HS-27A (cell line): ENCODE results near the gene ANKRD34A.

Source experiments
- DNase-seq: peaks from one replicate; pipeline ENCODE4 v3.0.0-alpha.2; 2012; ENCODE audit warnings: low read depth, missing footprints

Gene ANKRD34A

GRCh38 chr1:145990249-145990855 lies 26.0 kb upstream of the ANKRD34A start:
- no peak for DNase-seq

DNA sequence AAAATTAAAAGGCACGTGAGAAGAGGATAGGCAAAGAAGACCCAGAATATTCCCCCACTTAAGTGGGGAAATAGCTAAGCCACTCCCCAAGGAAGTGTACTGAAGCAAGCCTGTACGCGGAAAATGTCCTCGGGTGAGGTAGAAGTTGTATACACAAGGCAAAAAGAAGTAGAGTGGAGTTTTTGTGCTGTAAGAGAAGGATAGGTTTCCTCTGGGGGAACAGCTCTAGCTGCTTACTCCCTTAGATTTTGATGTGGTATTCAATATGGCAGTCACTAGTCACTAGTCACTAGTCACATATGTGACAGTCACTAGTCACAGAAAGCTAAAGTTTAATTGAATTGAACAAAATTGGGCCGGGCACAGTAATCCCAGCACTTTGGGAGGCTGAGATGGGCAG lies 24.4 kb upstream of the ANKRD34A start:
- DNase-seq = no peak

DNA sequence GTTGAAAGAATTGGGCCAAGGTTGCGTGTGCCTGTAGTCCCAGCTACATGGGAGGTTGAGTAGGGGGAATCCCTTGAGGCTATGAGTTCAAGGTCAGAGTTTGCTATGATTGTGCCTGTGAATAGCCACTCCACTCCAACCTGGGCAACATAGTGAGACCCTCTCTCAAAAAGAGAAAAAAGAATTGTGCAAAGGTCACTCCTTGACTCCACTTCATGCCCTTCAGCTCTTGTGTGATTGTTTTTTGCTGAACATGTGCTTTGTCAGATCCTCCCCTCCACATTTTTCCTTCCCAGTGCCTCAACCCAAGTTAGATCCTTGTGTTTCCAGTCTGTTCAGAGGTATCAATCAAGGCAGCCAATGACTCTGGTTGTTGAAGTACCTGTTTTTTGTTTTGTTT lies 23.6 kb upstream of the ANKRD34A start:
- no peak for DNase-seq

DNA sequence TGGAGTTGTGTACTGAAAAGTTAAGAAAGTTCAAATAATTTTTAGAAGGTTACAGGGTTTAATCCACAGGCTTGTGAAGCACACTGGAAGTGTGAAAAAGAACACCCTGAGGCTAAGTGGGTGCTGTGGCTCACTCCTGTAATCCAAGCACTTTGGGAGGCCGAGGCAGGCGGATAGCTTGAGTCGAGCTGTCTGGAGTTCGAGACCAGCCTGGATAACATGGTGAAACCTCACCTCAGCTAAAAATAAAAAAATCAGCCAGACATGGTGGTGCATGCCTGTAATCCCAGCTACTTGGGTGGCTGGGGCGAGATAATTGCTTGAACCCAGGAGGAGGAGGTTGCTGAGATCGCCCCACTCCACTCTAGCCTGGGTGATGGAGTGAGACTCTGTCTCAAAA lies 22.2 kb upstream of the ANKRD34A start:
- no peak for DNase-seq

GRCh38 chr1:145985502-145986439 lies 21.4 kb upstream of the ANKRD34A start:
- DNase-seq = no peak

GRCh38 chr1:145985129-145985501 lies 20.7 kb upstream of the ANKRD34A start:
- no peak for DNase-seq

DNA sequence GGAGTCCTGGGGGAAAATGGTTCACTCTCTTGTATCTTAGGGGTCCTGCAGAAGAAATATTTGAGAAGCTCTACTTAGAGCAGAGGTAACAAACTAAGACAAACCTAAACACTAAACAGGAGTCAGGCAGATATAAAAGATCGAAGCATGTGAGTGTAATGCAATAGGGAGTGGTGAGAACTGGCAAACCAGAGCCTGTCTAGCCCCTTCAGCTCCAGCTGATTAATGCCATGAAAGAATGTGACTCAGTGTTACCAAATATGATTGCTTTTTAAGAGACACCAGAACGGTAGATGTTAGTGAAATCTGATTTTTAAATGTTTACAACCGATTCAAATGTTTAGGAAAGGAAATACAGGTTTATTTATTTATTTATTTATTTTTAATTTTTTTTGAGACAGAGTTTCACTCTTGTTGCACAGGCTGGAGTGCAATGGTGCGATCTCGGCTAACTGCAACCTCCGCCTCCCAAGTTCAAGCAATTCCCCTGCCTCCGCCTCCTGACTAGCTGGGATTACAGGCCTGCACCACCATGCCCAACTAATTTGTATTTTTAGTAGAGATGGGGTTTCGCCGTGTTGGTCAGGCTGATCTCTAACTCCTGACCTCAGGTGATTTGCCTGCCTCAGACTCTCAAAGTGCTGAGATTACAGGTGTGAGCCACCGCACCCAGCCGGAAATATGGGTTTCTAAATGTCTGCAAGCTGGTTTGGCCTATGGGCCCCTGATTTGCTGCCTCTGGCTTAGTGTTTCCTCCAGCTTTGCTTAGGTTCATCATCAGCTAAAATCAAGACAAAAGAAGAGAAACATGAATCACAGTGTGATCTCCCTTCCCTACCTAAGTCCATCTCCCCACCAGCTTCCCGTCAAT lies 19.8 kb upstream of the ANKRD34A start:
- DNase-seq = no peak

GRCh38 chr1:145983206-145983675 lies 18.9 kb upstream of the ANKRD34A start:
- DNase-seq = no peak

DNA sequence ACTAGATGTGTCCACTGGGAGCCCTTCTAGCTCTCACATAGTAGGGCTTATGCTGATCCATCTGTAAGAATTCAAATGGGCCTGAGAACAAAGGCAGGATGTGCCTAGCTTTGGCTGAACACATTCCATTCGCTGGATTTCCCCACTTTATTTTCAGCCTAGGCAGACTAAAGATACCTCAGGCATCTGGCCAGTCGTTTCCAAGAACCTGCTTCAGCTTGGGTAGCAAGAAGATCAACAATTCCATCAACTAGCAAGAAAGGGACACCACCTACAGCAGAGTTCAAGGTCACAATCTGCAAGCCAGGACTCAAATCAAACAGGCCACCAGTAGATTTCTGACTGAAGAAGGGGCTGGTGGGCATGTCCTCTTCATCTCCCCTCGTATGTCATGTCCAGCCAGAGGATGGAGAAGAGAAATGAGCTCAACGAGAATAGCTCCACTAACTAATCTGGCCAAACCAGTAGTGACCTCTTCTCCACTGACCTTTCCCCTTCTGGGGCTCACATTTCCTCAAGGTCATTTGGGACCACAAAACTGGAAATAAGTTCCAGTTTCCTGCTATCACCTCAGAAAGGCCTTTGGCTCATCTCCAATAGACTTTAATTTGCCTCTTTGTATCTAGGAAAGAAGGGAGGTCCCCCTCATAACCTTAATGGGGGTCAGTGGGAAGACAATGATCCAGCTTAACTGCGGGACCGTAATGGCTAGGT lies 17.8 kb upstream of the ANKRD34A start:
- no peak for DNase-seq

GRCh38 chr1:145980457-145980994 lies 16.2 kb upstream of the ANKRD34A start:
- DNase-seq = no peak

- DNase-seq = no peak
Observed at GRCh38 chr1:145979746-145980456, 15.5 kb upstream of the ANKRD34A start.

DNA sequence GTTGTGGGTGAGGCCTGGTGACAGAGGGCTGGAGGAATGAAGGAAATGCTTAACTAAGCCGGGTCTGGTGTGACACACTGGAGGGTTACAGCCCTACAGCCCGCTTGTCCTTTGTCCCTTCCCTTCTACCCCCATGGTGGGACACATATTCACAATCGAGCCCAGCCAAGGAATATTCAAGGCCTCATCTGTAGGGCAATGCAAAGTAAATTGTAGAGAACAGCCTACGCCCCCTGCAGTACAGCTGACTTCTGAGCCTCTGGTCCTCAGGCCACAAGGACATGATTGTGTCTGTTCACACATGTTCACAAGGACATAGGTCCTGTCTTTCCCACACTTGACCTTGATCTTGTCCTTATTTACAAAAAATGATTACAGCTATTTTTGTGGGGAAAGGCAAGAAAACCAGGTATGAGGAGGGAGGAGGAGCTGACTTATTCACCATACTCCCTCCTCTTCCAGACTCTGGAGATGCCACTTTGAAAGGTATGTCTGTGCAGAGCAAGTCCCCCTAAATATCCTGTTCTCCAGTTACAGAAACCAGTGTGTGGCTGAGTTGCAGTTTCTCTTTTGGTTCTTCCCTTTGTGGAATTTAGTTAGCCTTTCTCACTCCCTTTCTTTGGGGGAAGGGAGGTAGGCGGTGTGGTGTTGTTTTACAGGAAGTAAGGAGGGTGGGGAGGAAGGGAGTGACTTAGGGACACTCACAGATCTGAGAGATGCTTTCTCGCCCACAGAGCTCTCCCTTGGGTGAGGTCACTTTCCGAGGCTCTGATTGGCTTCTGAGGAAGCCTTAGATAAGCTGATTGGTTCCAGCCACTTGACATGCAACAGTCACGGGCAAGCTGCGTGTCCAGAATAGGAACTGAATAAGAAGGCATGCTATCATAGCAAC lies 14.7 kb upstream of the ANKRD34A start:
- peak; percentile 98 for DNase-seq

DNA sequence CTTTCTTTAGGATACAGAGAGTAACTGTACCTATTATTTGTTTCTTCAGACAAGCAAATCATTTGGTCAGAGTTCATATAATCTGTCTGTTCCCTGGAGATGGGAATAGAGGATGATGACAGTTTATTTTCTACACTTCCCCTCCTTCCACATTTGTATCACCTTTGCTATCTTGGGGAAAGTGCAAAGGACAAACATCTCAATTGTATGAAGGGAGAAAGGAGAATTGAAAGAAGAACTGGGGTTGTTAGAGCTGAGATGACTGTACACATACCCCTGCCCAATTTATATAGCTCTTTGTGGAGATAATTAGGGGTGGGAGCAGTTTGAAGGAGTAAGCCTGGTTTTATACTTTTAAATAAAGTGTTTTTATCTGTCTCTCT lies 14.1 kb upstream of the ANKRD34A start:
- DNase-seq = no peak

GRCh38 chr1:145977486-145978470 lies 13.4 kb upstream of the ANKRD34A start:
- DNase-seq = no peak

DNA sequence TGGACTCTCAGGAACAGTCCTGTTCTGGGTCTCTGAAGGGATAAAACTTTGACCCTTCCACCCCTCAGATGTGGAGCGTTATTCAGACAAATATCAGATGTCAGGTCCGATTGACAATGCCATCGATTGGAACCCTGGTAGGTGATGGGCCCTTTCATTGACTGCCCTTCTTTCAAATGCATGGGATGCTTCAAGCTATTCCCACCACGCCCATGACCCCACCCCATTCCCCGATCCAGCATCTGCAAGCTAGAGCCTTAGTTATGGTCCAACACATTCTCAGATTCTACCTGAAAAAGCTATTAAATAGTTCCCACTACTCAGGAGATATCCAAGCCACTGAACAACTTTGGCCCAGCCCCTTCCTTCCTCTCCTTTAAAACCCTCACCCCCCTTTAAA lies 12.6 kb upstream of the ANKRD34A start:
- DNase-seq = no peak

DNA sequence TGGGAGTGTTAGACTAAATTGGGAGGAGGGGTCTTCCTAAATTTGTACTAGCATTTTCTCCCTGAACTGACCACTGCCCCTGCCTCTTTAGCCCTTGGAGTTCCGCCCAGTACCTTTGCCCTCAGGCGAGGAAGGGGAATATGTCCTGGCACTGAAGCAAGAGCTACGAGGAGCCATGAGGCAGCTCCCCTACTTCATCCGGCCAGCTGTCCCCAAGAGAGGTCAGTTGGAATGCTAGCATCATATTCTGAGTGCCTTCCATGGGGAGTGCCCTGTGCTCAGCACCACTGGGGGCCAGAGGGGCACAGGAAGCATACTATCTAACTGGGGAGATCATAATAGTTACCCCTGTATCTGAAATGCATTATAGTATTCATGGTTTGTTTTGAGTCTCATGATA lies 10.8 kb upstream of the ANKRD34A start:
- DNase-seq = no peak

GRCh38 chr1:145974721-145975120 lies 10.3 kb upstream of the ANKRD34A start:
- no peak for DNase-seq

GRCh38 chr1:145972580-145972979 lies 8.2 kb upstream of the ANKRD34A start:
- DNase-seq = no peak

GRCh38 chr1:145967288-145967687 lies 2.9 kb upstream of the ANKRD34A start:
- DNase-seq = no peak
